Measurements from ENCODE around the gene EXOC4.

- no peak for TF ChIP-seq POLR2AphosphoS5 (IDR thresholded peaks at IDR 0.05; ENCODE audit: borderline replicate concordance, low read depth, low read length)
- TF ChIP-seq EZH2 (IDR thresholded peaks at IDR 0.05) = no peak
- no peak for TF ChIP-seq FOXP2 (optimal IDR thresholded peaks at IDR 0.05; ENCODE audit: control extremely low read depth, extremely low read length, insufficient read depth)
Measured at GRCh38 chr7:133265821-133266220, 12.9 kb downstream of the EXOC4 start.

All from SK-N-MC (cell line).